ENCODE data around the gene DOCK2.
"Not testable (repeated sequence)": the region's sequence is repeated elsewhere in the genome, so short reads cannot be mapped to it uniquely, and the experiment has no call there.

The DOCK2 gene

GRCh38 chr5:169637085-169637548 is at the start of gene DOCK2:
Gene DOCK2 (plus strand): TSS chr5:169637275. CDS start chr5:169637327, 52 bp downstream.
- DNase-seq: no peak

GRCh38 chr5:169590602-169591001 is 46.5 kb upstream of the DOCK2 start:
- no peak for DNase-seq

- no peak for DNase-seq
Observed at GRCh38 chr5:169591636-169592035, 45.4 kb upstream of the DOCK2 start.

- DNase-seq: no peak
Observed at GRCh38 chr5:169592937-169593650, 44.0 kb upstream of the DOCK2 start.

DNA sequence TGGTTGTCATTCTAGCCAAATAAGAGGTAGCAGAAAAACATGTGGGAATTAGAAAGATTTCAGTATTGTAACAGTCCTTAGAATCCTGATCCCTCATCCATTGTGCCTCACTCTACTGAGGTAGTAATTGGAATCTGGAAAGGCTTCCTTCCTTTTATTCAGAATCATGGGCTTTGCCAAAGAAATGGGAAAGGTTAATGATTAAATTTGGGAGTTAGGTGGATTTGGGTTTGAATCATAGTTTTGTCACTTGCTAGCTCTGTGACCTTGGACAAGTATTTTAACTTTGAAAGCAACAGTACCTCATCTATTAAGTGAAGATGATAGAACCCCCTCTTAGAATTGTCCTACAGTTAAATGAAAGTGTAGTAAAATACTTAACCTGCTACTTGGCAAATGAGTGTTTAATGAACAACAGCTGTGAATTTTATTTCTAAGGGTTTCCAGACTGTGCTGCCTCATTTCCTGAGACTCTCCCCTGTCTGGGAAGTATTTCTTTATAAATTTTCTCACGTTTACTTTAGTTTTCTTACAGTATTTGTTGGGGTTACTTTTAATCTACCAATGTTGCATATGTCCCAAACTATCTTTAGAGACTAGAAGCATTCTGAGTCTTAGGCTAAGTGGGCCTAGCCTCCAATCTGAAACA is 41.8 kb upstream of the DOCK2 start:
- DNase-seq: no peak

GRCh38 chr5:169599451-169599850 is 37.6 kb upstream of the DOCK2 start:
- DNase-seq: no peak

GRCh38 chr5:169602535-169602934 is 34.5 kb upstream of the DOCK2 start:
- no peak for DNase-seq

- no peak for DNase-seq
Observed at GRCh38 chr5:169606279-169606678, 30.8 kb upstream of the DOCK2 start.

DNA sequence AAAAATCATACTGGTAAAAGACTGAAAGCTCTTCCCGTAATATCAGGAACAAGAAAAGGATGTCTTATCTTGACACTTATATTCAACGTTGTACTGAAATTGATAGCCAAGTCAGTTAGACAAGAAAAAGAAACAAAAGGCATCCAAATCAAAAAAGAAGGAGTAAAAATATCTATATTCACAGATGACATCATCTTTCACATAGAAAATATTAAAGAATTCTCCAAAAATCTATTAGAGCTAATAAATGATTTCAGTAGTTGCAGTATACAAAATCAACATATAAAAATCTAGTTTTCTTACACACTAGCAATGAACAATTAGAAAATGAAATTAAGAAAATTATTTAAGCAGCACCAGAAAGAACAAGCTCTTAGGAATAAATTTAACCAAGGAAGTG is 29.2 kb upstream of the DOCK2 start:
- DNase-seq: no peak

DNA sequence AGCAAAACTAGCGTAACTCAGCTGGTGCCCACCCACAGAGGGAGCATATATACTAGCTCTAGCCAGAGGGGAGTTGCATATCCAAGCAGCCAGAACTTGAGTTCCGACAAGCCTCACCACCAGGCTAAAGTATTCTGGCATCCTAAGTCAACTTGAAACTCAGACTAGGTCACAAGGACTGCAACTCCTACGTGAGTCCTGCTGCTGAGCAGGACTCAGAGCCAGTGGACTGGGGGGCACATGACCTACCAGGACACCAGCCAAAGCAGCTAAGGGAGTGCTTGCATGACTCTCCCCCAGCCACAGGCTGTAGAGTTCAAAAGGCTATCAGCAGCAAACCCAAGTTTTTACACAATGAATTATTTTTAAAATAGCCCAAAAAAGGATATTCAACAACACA is 27.4 kb upstream of the DOCK2 start:
- no peak for DNase-seq

DNA sequence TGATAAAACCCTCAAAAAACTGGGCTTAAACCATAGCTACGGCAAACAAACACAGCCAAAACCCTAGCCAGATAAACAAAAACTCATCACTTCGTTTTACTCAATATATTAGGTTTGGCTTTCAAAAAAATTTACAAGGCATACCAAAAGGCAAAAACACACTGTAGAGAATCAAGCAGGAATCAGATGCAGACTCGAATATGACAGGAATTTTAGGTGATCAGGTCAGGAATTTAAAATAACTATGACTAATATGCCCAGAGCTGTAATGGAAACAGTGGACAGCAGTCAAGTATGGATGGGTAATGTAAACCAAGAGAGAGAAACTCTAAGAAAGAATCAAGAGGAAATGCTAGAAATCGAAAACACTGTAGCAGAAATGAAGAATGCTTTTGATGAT is 26.5 kb upstream of the DOCK2 start:
- no peak for DNase-seq

- DNase-seq: no peak
Observed at GRCh38 chr5:169615561-169615960, 21.5 kb upstream of the DOCK2 start.

DNA sequence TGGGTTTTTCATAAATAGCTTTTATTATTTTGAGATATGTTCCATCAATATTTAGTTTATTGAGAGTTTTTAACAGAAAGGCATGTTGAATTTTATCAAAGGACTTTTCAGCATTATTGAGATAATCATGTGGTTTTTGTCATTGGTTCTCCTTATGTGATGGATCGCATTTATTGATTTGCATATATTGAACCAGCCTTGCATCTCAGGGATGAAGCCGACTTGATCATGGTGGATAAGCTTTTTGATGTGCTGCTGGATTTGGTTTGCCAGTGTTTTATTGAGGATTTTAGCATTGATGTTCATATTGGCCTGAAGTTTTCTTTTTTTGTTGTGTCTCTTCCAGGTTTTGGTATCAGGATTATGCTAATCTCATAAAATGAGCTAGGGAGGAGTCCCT is 12.8 kb upstream of the DOCK2 start:
- not testable (repeated sequence) for DNase-seq

- DNase-seq: peak; percentile 22
Observed at GRCh38 chr5:169626779-169627178, 10.3 kb upstream of the DOCK2 start.

- no peak for DNase-seq
Observed at GRCh38 chr5:169627551-169627950, 9.5 kb upstream of the DOCK2 start.

DNA sequence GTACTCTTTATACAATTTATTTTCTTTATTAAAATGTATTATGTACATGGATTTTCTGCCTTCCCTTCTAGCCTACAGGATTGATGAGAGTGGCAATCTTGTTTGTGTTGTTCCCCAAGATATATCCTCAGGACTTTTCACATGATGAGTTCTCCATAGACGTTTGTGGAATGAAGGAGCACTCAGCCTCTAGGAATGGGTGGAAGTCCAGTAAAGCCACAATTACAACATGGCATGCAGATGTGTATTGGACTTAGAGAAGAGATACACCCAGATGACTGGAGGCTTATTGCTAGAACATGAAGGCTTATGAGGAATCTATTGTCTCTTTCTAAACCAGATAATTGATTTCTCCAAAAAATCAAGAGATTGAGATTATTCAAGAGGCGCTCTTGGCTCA is 8.2 kb upstream of the DOCK2 start:
- DNase-seq: no peak

- peak; percentile 9 for DNase-seq
Observed at GRCh38 chr5:169629847-169630548, 7.1 kb upstream of the DOCK2 start.

GRCh38 chr5:169631360-169631759 is 5.7 kb upstream of the DOCK2 start:
- no peak for DNase-seq

- DNase-seq: no peak
Observed at GRCh38 chr5:169632946-169633345, 4.1 kb upstream of the DOCK2 start.

GRCh38 chr5:169634606-169635005 is 2.5 kb upstream of the DOCK2 start:
- DNase-seq: no peak

DNA sequence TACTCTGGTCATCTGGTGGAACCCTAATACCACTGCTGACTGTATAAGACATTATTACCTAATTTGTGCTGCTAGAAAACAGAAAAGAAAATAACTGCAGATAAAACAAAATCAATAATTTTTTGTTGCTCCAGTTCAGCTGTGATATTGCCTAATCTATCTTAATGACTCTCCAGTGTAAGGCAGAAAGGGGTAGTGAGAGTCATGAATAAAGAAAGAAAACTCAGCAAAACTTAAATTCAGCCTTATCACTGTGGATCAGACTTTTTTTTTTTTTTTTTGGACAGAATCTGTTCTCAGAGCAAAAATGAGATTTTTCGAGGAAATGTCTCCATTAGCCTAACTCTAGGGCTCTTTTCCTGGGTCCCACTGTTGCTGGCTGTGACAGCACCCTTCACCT is 1.1 kb upstream of the DOCK2 start:
- DNase-seq: no peak

DNA sequence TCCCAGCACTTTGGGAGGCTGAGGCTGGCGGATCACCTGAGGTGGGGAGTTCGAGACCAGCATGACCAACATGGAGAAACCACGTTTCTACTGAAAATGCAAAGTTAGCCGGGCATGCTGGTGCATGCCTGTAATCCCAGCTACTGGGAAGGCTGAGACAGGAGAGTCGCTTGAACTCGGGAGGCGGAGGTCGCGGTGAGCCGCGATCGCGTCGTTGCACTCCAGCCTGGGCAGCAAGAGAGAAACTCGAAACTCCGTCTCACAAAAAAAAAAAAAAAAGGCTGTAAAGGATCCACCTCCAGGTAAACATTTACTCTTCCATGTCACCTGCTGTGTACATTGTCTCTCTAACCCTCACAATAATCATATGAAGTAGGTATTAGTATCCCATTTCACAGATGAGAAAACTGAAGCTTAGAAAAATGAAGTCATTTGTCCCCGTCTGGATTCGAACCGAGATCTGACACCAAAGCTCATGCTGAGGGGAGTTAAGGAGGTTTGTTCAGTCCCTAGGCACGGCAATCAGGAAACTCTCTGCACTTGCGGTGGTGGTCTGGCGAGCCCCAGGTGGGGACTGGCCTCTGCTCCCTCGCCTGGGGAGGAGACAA is 494 bp upstream of the DOCK2 start:
- no peak for DNase-seq

DNA sequence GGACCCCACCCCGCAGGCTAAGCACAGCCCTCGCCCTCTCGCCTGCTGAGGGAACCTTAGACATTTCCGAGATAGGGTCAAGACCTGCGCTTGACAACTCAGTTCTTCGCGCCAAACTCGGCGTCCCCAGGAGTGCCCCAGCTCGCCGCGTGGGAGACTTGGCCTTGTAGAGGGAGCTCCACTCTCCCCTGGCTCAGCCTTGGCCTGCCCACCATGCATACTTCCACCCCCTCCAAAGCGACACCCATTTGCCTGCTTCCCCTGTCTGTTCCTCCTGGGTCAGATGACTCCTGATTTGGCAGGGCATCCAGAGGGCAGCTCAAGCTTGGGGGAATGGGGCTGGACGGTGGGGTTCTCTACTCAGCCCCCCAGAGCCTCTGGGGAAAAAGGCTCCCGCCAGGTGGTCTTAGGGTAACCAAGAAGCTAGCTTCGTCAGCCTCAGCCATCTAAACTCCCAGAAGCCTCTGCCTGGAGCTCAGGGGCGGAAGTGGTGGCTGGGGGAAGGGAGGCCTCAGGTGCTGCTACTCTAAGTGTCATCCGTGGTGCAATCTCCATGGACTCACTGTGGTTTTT is 560 bp downstream of the DOCK2 start:
- no peak for DNase-seq
